Hepatocyte (in vitro differentiated cells): ENCODE results near the gene TACSTD2. TPM values are rescaled to one million over a fixed set of nuclear protein-coding genes. Genes with fewer than 3 reads are reported as not detected.

Source experiments
- DNase-seq: peaks from one replicate; pipeline ENCODE4 v3.0.0-alpha.2; 2016; ENCODE audit warnings: low spot score
- H2AFZ ChIP-seq: fragments of 200-600 bp; sonication (generic); 2 replicates; pipeline ENCODE4 v1.6.0; 2016; ENCODE audit warnings: antibody characterized with exemption, mild to moderate bottlenecking
- H3K27ac ChIP-seq: fragments of 200-600 bp; sonication (generic); 2 replicates; pipeline ENCODE4 v1.5.1; 2016; ENCODE audit warnings: mild to moderate bottlenecking
- H3K27me3 ChIP-seq: fragments of 200-600 bp; sonication (generic); 2 replicates; pipeline ENCODE4 v1.6.1; 2016
- H3K36me3 ChIP-seq: fragments of 200-600 bp; sonication (generic); replicated peaks from 2 replicates; pipeline ENCODE4 v1.5.1; 2016; ENCODE audit warnings: low read depth; ENCODE audit not compliant: insufficient read depth
- H3K4me1 ChIP-seq: fragments of 200-600 bp; sonication (generic); 2 replicates; pipeline ENCODE4 v1.5.1; 2016; ENCODE audit warnings: mild to moderate bottlenecking, moderate library complexity; ENCODE audit not compliant: insufficient read depth
- H3K4me2 ChIP-seq: fragments of 200-600 bp; sonication (generic); 2 replicates; pipeline ENCODE4 v1.6.0; 2016
- H3K4me3 ChIP-seq: fragments of 200-600 bp; sonication (generic); 2 replicates; pipeline ENCODE4 v1.5.1; 2016; ENCODE audit warnings: mild to moderate bottlenecking
- H3K79me2 ChIP-seq: fragments of 200-600 bp; sonication (generic); 2 replicates; pipeline ENCODE4 v1.6.0; 2017; ENCODE audit warnings: mild to moderate bottlenecking
- H3K9me2 ChIP-seq: fragments of 200-600 bp; sonication (generic); replicated peaks from 2 replicates; pipeline ENCODE4 v1.6.0; 2017; ENCODE audit warnings: mild to moderate bottlenecking; ENCODE audit not compliant: insufficient read depth
- H3K9me3 ChIP-seq: fragments of 200-600 bp; sonication (generic); 2 replicates; pipeline ENCODE4 v1.5.1; 2016; ENCODE audit warnings: low read depth, mild to moderate bottlenecking
- H4K20me1 ChIP-seq: fragments of 200-600 bp; sonication (generic); 2 replicates; pipeline ENCODE4 v1.6.0; 2016; ENCODE audit warnings: mild to moderate bottlenecking; ENCODE audit not compliant: insufficient read depth, poor library complexity, severe bottlenecking
- EZH2 ChIP-seq: fragments of 200-600 bp; sonication (generic); IDR thresholded peaks from 2 replicates; pipeline ENCODE4 v1.6.1; 2016; ENCODE audit warnings: antibody characterized with exemption, mild to moderate bottlenecking, borderline replicate concordance
- EZH2phosphoT487 ChIP-seq: fragments of 200-600 bp; sonication (generic); IDR thresholded peaks from one replicate; pipeline ENCODE4 v1.6.1; 2018; ENCODE audit warnings: antibody characterized with exemption, mild to moderate bottlenecking, low read depth, moderate library complexity; ENCODE audit not compliant: unreplicated experiment, severe bottlenecking
- WGBS: methylation state at CpG from one replicate; pipeline ENCODE4 v1.1.6; 2016; ENCODE audit warnings: low lambda C conversion rate; ENCODE audit errors: missing lambda C conversion rate; 5-methylcytosine and 5-hydroxymethylcytosine counted together
- polyA plus RNA-seq: library from polyadenylated mRNA; unstranded; fragments of >200 nt; fragmentation: Nextera tagmentation; extraction: Ambion mirVana; gene quantifications from 2 replicates; pipeline ENCODE4 v1.2.1, GENCODE V29; 2016
- total RNA-seq: library from RNA; depleted of rRNA; stranded (reverse); fragments of >200 nt; gene quantifications from 2 replicates; pipeline ENCODE4 v1.2.3, GENCODE V29; 2014
- TF ChIP-seq, protein P1 (sequence below): fragments of 200-600 bp; sonication (generic); IDR thresholded peaks from 2 replicates; pipeline ENCODE4 v1.5.1; 2016; ENCODE audit warnings: antibody characterized with exemption, mild to moderate bottlenecking; ENCODE audit not compliant: poor library complexity

TACSTD2 gene
- total and polyA plus RNA-seq, 2 experiments from 2014 or later: 6.7 to 21.7 TPM

DNA sequence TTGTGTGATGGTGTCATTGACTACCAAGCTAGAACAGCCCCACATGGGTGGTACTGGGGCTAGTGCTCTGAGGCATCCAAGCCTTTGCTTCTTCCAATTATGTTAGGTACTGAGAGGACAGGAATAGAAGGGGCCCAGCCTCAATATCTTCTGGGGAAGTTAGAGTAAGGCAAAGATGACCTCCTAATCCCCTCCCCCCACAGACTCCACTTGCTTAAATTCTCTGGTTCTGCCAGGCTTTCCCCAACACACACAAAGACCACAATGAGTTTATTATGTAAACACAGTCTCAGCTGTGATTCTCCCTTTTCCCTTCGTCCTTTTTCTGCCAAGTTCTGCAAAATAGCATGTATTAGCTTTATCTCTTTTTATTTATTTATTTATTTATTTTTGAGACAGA lies 3.1 kb upstream of the TACSTD2 start:
- H3K79me2 ChIP-seq: no peaks in the 10 kb centered on the region
- WGBS: 46% methylated on average over 1 of the region's 1 CpG

DNA sequence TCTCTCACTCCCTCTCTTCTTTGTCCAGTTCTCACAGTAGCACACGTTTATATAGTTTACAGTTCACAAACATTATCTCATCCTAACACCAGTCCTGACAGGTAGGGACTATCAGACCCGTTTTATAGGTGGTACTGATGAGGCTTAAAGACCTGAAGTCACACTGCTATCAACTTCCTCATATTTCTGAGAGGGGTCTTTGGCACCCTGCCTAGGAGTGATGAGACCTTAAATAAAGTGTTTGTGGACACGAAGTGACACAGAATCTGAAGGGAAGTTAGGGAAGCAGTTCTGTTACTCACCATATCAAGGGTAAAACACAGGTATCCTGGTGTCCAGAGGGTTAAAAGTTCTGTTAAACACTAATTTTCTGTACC lies 590 bp upstream of the TACSTD2 start:
- H3K9me3 ChIP-seq: no peaks in the 10 kb centered on the region
- H3K9me2 ChIP-seq: no peaks in the 10 kb centered on the region
- no peaks in the 10 kb centered on the region for H4K20me1 ChIP-seq
- peak overlapping the region; percentile 49 for H2AFZ ChIP-seq
- H3K79me2 ChIP-seq: no peaks in the 10 kb centered on the region
- peak overlapping the region; percentile 24 for H3K4me3 ChIP-seq
- peak overlapping the region; percentile 75 for H3K4me2 ChIP-seq
- H3K36me3 ChIP-seq: no peaks in the 10 kb centered on the region
- WGBS: 20% methylated on average over 3 of the region's 3 CpGs
- peak overlapping the region; percentile 79 for H3K27ac ChIP-seq
- H3K4me1 ChIP-seq: peaks cover 12% of the 10 kb centered on the region
- no peaks in the 10 kb centered on the region for H3K27me3 ChIP-seq
- TF ChIP-seq, protein P1, sequence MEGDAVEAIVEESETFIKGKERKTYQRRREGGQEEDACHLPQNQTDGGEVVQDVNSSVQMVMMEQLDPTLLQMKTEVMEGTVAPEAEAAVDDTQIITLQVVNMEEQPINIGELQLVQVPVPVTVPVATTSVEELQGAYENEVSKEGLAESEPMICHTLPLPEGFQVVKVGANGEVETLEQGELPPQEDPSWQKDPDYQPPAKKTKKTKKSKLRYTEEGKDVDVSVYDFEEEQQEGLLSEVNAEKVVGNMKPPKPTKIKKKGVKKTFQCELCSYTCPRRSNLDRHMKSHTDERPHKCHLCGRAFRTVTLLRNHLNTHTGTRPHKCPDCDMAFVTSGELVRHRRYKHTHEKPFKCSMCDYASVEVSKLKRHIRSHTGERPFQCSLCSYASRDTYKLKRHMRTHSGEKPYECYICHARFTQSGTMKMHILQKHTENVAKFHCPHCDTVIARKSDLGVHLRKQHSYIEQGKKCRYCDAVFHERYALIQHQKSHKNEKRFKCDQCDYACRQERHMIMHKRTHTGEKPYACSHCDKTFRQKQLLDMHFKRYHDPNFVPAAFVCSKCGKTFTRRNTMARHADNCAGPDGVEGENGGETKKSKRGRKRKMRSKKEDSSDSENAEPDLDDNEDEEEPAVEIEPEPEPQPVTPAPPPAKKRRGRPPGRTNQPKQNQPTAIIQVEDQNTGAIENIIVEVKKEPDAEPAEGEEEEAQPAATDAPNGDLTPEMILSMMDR: no peak
- TF ChIP-seq EZH2 (no peak), EZH2phosphoT487 (no peak)
- no peak for DNase-seq

More for the DNA sequence above, 3.1 kb upstream of the TACSTD2 start:
- Histone ChIP-seq H3K4me2 (no peak overlapping the region), H3K36me3 (no peaks in the 10 kb centered on the region), H3K9me2 (no peaks in the 10 kb centered on the region), H3K27me3 (no peaks in the 10 kb centered on the region), H3K9me3 (no peaks in the 10 kb centered on the region), H4K20me1 (no peaks in the 10 kb centered on the region), H3K4me1 (peaks cover 14% of the 10 kb centered on the region), H3K27ac (no peak overlapping the region), H3K4me3 (no peak overlapping the region), H2AFZ (no peak overlapping the region)
- no peak for DNase-seq
- TF ChIP-seq EZH2phosphoT487: no peak
- TF ChIP-seq, protein P1: no peak
- TF ChIP-seq EZH2: no peak

DNA sequence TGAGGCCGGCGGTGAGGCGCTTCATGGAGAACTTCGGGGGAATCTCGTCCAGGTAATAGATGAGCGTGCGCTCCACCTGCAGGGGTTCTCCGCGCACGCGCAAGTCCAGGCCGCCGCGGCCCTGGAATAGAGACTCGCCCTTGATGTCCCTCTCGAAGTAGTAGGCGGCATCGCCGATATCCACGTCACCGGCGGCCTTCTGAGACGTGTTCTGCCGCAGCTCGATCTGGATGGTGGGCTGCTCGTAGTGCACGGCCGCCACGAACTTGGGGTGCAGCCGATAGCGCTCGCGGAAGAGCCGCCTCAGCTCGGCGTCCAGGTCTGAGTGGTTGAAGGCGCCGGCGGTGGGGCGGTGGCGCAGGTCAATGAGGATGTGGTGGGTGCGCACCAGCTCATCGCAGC lies 726 bp downstream of the TACSTD2 start:
- no peak for TF ChIP-seq EZH2phosphoT487
- TF ChIP-seq, protein P1: no peak
- Histone ChIP-seq H3K4me2 (peak overlapping the region; percentile 75), H3K9me2 (no peaks in the 10 kb centered on the region), H3K27ac (no peak overlapping the region), H3K79me2 (no peaks in the 10 kb centered on the region), H3K4me3 (no peak overlapping the region), H2AFZ (no peak overlapping the region), H3K27me3 (no peaks in the 10 kb centered on the region), H3K36me3 (no peaks in the 10 kb centered on the region), H3K9me3 (no peaks in the 10 kb centered on the region), H4K20me1 (no peaks in the 10 kb centered on the region), H3K4me1 (peaks cover 18% of the 10 kb centered on the region)
- 99% methylated on average over 31 of the region's 43 CpGs for WGBS
- no peak for DNase-seq
